Retinal pigment epithelial cell (primary cell): ENCODE measurements around the gene ATXN7.

Source experiments
- DNase-seq: peaks from one replicate; pipeline ENCODE4 v3.0.0-alpha.2; 2010; ENCODE audit warnings: low read depth
- H3K4me3 ChIP-seq: 2 replicates; pipeline ENCODE4 v1.5.1; 2011; ENCODE audit warnings: mild to moderate bottlenecking, low read length, control low read depth, moderate library complexity
- CTCF ChIP-seq: conservative IDR thresholded peaks from 2 replicates; pipeline ENCODE4 v1.5.1; 2011; ENCODE audit warnings: low read depth, low read length, control low read depth, inconsistent platforms

ATXN7 gene

DNA sequence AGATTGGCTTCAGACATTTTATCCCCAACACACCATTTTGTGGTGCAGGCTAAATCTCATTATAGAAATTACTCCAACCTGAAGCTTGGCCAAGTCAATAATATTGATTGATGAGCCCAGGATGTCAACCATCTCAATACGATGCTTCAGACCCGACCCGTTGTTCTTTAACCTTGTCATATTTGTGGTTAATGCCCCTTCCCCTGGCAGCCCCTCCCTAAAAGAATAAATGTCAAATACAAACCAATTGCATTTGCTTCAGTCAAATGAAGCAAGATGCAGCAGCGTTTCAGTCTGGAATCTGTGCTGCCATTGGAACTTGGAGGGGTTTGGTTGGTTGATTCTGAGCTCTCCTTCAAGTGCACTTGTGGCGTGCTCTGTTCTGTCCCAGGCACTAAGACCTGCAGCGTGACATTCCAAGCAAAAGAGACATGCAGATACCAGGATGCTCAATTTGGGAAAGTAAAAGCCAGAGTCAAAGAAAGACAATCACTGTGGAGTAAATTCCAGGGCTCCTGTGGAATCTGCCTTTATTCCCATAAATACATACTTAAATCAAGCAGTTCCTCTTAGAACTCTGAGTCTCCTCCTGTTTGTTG is 183.4 kb downstream of the ATXN7 start:
- H3K4me3 ChIP-seq, result no peak overlapping the region
- no peak for TF ChIP-seq CTCF

GRCh38 chr3:64047787-64048186 is 184.1 kb downstream of the ATXN7 start:
- TF ChIP-seq CTCF, result no peak

More for the DNA sequence above, 183.4 kb downstream of the ATXN7 start:
- DNase-seq, result no peak

DNA sequence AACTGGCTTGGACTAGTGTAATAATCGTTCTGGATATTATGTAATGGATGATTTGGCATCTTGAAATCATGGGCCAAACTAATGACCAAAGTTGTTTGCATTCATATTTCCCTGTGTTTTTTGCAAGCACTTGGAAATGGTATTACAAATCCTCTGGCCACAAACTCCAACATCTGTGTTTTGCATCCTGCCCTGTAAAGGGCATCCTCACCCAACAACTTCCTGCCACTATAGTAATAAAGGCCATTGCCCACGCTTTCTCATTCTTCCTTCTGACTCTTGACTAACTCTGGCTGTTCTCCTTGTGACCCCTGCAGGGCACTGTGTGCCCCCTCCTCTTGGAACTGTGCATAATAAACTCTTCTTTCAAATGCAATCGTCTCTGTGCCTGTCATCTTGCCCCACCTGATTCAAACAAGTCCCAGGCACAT is 185.0 kb downstream of the ATXN7 start:
- no peak for TF ChIP-seq CTCF
- no peak for DNase-seq
- no peak overlapping the region for H3K4me3 ChIP-seq

More at GRCh38 chr3:64047787-64048186, 184.1 kb downstream of the ATXN7 start:
- DNase-seq, result no peak
- no peak overlapping the region for H3K4me3 ChIP-seq

DNA sequence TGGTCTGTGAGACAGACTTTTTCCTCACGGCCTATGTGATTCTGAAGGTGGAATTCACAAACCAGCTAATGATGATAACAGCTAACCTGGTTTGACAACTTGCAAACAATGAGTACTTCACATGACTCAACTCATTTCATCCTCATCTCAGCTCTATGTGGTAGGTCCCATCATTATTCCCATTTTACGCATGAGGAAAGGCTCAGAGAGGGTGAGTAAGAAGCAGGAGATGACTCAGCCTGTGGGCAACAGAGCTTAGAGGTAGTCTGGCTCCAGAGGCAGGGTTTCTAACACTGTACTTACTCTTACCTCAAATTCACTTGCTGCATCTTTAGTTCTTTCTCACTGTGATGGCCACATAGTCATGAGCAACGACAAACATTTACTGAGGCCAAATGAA is 185.5 kb downstream of the ATXN7 start:
- no peak overlapping the region for H3K4me3 ChIP-seq
- no peak for TF ChIP-seq CTCF
- DNase-seq, result no peak

DNA sequence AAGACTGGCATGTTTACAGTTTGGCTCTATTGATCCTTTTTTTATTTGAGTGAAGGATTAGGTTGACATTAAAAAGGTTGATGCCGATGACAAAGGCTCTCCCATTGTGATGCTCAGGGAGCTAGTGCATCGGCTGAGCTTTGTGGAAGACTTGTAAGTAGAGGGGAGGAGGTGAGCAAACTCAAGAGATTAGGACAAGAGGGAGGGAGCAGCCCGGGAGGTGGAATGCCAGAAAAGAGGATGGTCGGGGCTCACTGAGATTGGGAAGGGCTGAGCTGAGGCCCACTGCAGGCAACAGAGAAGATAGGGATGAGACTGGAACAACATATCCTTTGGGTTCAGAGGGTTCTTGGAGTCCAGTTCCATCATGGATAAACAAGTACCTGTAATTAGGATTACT is 186.2 kb downstream of the ATXN7 start:
- no peak overlapping the region for H3K4me3 ChIP-seq
- no peak for TF ChIP-seq CTCF
- no peak for DNase-seq
